ENCODE data around the gene AHNAK2. TPM values are rescaled to one million over a fixed set of nuclear protein-coding genes. Genes with fewer than 3 reads are reported as not detected.

Gene AHNAK2
- total and polyA plus RNA-seq, 8 donors = 0.75 to 2.4 (median 1.4) TPM

DNA sequence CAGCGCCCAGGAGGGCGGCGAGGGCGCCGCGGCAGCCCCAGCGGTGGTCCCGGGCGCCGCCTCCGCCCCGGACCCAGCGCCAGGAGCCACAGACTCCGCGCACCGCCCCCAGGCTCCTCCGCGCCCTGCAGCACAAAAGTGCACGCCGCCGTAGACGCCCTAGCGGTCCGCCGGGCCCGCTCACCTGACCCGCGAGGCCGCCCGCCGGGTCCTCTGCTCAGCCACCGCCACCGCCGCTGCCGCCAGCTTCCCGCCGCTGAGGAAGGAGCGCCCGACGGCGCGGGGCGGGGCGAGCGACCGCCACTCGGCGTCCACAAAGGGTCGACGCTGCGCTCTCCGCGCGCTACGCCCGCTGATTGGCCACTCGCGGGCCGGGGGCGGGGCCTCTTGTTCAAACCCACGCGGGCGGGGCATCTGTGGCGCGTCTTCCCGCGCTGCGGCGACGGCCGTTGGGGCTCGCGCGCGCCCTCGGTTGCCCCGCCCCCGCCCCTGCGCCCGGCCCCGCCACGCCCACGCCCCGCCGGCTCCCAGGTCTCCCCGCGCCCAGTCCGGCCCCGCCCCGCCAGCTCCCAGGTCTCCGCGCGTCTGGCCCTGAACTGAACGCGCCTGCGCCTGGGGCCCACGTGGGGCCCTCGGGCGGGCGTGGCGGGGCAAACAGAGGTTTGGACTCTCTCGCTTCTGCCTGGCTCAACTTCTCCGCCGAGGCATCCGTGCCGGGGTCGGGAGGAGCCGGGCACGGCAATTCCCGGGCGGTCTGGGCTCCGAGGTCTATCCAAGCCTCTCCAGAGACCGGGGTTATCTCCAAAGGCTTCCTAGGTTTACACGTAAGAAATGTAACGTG is 42.9 kb upstream of the AHNAK2 start, which contains the start of gene CDCA4:
TSS of gene CDCA4 (minus strand) at position 269 of the 841 bp plus-strand sequence. CDS start 9,154 bp downstream, outside the sequence.
- FAIRE-seq = no peak
- intact Hi-C loops (cut with DNase I) = no loop called here
- peak within 1 kb of the TSS; percentile 87 to 96 (median 92) for H3K4me3 ChIP-seq
- 0 to 1% methylated on average over 49 to 115 of the region's 115 CpGs for WGBS, 2 donors
- peak; percentile 94 to 99 (median 98) for DNase-seq
- H3K36me3 ChIP-seq = no peaks in the 10 kb centered on the region
- no peaks in the 10 kb centered on the region for H3K9me3 ChIP-seq
- H3K27me3 ChIP-seq = no peaks in the 10 kb centered on the region
- H3K27ac ChIP-seq = peak within 1 kb of the TSS; percentile 23 to 73 (median 70)
- peak; percentile 93 to 96 (median 94) for ATAC-seq
- no peak for TF ChIP-seq CTCF (IDR thresholded peaks at IDR 0.05)
- H3K4me1 ChIP-seq = peaks cover 0 to 14% (median 7%) of the 10 kb centered on the region in 3 donors

DNA sequence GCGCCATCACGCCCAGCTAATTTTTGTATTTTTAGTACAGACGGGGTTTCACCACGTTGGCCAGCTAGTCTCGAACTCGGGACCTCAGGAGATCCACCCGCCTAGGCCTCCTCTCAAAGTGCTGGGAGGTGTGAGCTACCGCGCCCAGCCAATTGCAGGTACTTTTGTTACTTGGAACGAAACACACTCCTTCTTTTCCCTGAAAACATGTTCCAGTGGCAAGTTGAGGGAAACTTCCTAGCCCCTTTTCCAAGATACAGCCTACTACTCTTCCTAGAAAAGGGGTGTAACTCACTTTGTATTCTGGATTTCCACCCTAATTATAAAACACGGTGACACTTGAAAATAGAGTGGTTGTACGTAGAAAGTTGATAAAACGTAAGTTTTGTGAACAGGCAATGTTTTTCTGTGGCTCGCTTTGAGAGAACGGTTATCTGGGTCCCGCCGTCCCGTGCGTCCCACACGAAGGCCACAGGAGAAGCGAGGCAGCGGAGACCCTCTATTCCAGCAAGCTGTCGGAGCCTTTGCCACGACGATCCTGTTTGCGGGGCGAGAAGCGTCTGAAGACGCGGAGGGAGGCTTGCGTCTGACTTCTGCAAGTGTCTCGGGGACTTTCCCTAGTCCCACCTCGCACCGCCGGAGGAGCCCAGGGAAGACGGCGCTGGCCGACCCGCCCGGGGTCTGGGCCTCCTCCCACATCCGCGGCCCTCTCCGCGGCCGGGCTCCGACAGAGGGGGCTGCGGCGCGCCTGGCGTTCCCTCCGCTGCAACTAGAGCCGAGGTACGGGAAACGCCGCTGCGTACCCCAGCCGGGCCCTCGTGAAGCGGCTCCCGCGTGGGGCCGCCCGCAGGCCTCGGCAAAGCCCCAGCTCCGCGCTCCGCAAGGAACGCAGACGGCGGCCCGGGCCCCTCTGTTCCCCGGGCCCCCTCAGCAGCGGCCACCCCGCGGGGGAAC is 42.0 kb upstream of the AHNAK2 start:
- no peak for TF ChIP-seq CTCF (IDR thresholded peaks at IDR 0.05)
- Histone ChIP-seq H3K9me3 (no peaks in the 10 kb centered on the region), H3K27me3 (no peaks in the 10 kb centered on the region), H3K36me3 (no peaks in the 10 kb centered on the region), H3K4me1 (peaks cover 0 to 14% (median 7%) of the 10 kb centered on the region in 3 donors), H3K27ac (peak overlapping the region in 3 of 4 donors; percentile 59 to 73 (median 68)), H3K4me3 (peak overlapping the region; percentile 87 to 96 (median 92))
- WGBS, 2 donors = 7 to 11% methylated on average over 56 to 75 of the region's 75 CpGs
- ATAC-seq (peak in 1 of 4 donors; percentile 12), FAIRE-seq (no peak), DNase-seq (peak in 4 of 6 donors; percentile 19 to 73 (median 38))
- intact Hi-C loops (cut with DNase I) = no loop called here

DNA sequence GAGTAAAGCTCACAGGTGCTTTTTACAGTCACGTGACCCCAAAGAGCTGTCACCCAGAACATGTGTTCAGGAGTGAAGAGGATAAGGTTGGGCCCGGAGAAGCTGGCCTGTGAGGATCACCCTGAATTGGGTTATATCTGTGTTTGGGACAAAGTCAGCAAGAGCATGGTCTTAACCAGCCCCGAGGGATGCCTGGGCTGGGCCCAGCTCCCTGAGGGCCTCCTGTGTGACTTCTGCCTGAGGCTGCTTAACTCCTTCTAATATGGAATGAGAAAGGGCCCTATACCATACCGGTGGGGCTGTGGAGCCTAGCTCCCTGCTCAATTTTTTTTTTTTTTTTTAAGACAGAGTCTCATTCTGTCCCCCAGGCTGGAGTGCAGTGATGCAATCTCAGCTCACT is 40.2 kb upstream of the AHNAK2 start:
- Histone ChIP-seq H3K36me3 (no peaks in the 10 kb centered on the region), H3K4me3 (no peak overlapping the region), H3K27ac (no peak overlapping the region), H3K4me1 (peaks cover 0 to 14% (median 7%) of the 10 kb centered on the region in 3 donors), H3K27me3 (no peaks in the 10 kb centered on the region), H3K9me3 (no peaks in the 10 kb centered on the region)
- no peak for TF ChIP-seq CTCF (IDR thresholded peaks at IDR 0.05)
- no peak for FAIRE-seq
- DNase-seq = no peak
- intact Hi-C loops (cut with DNase I) = no loop called here
- WGBS, 2 donors = 85 to 90% methylated on average over 4 of the region's 4 CpGs
- no peak for ATAC-seq

- intact Hi-C loops (cut with DNase I) = no loop called here
- 66 to 80% methylated on average over 6 of the region's 6 CpGs for WGBS, 2 donors
- no peak for ATAC-seq
Observed at GRCh38 chr14:105015905-105016304, 37.7 kb upstream of the AHNAK2 start.

More at GRCh38 chr14:105015905-105016304, 37.7 kb upstream of the AHNAK2 start:
- Histone ChIP-seq H3K9me3 (no peaks in the 10 kb centered on the region), H3K4me1 (peaks cover 0 to 7% (median 7%) of the 10 kb centered on the region in 3 donors), H3K4me3 (no peak overlapping the region), H3K27me3 (no peaks in the 10 kb centered on the region), H3K27ac (no peak overlapping the region), H3K36me3 (peaks cover 0 to 3% (median 0%) of the 10 kb centered on the region in 3 donors)
- no peak for DNase-seq
- FAIRE-seq = no peak
- TF ChIP-seq CTCF (IDR thresholded peaks at IDR 0.05) = no peak

Data from pancreas (tissue), 10 donors.